GM12878 (cell line): ENCODE results near the gene WDFY1. TPM values are rescaled to one million over a fixed set of nuclear protein-coding genes. Genes with fewer than 3 reads are reported as not detected.

Experiments used
- BCL11A ChIP-seq: IDR thresholded peaks from 2 replicates; pipeline ENCODE4 v1.6.1; 2011; ENCODE audit warnings: low read depth, low read length
- BHLHE40 ChIP-seq, 2 experiments: fragments of 450-650 bp in 1 of 2; IDR thresholded peaks; 2 replicates each; pipeline ENCODE4 v1.6.1; 2011 to 2017; ENCODE audit warnings: low read depth in 2 of 2, borderline replicate concordance in 1 of 2, improper control_type of control experiment in 1 of 2, low read length in 1 of 2, mild to moderate bottlenecking in 1 of 2
- BMI1 ChIP-seq: fragments of 450-650 bp; IDR thresholded peaks from 2 replicates; pipeline ENCODE4 v1.6.1; 2016; ENCODE audit warnings: mild to moderate bottlenecking, moderate library complexity, borderline replicate concordance
- CBX3 ChIP-seq: fragments of 200-600 bp; sonication (generic); IDR thresholded peaks from 2 replicates; pipeline ENCODE4 v1.6.1; 2016; ENCODE audit warnings: low read depth, borderline replicate concordance
- CREB1 ChIP-seq: IDR thresholded peaks from 2 replicates; pipeline ENCODE4 v1.6.1; 2012; ENCODE audit warnings: low read depth, mild to moderate bottlenecking, inconsistent platforms
- EED ChIP-seq: sonication (generic); IDR thresholded peaks from 2 replicates; pipeline ENCODE4 v1.6.1; 2016; ENCODE audit warnings: antibody characterized with exemption, low read depth
- HDAC2 ChIP-seq: fragments of 200-600 bp; sonication (generic); IDR thresholded peaks from 2 replicates; pipeline ENCODE4 v1.6.1; 2017
- IKZF1 ChIP-seq: fragments of 450-650 bp; conservative IDR thresholded peaks from 2 replicates; pipeline ENCODE4 v1.6.1; 2017; ENCODE audit warnings: antibody characterized with exemption, mild to moderate bottlenecking
- IKZF2 ChIP-seq, 2 experiments: fragments of 450-650 bp; IDR thresholded peaks; 2 replicates each; pipeline ENCODE4 v1.6.1; 2017; ENCODE audit warnings: mild to moderate bottlenecking in 2 of 2, moderate library complexity in 2 of 2
- IRF4 ChIP-seq: IDR thresholded peaks from 2 replicates; pipeline ENCODE4 v1.6.1; 2011; ENCODE audit warnings: low read depth, low read length
- MEF2A ChIP-seq: IDR thresholded peaks from 2 replicates; pipeline ENCODE4 v1.6.1; 2011; ENCODE audit warnings: low read depth, mild to moderate bottlenecking, low read length, moderate library complexity; ENCODE audit not compliant: insufficient read depth
- NR2F1 ChIP-seq: fragments of 450-650 bp; conservative IDR thresholded peaks from 2 replicates; pipeline ENCODE4 v1.6.1; 2017; ENCODE audit warnings: mild to moderate bottlenecking
- PML ChIP-seq: IDR thresholded peaks from 2 replicates; pipeline ENCODE4 v1.6.1; 2012; ENCODE audit warnings: low read length, inconsistent platforms
- POLR2AphosphoS5 ChIP-seq: IDR thresholded peaks from 2 replicates; pipeline ENCODE4 v1.6.1; 2011; ENCODE audit warnings: mild to moderate bottlenecking, low read length, inconsistent platforms
- RELA ChIP-seq: fragments of 450-650 bp; IDR thresholded peaks from 2 replicates; pipeline ENCODE4 v1.8.0; 2014; ENCODE audit warnings: borderline replicate concordance; ENCODE audit not compliant: partially characterized antibody
- SMAD1 ChIP-seq: fragments of 450-650 bp; IDR thresholded peaks from 2 replicates; pipeline ENCODE4 v1.6.1; 2018; ENCODE audit warnings: mild to moderate bottlenecking, low read depth; ENCODE audit not compliant: partially characterized antibody
- SPI1 ChIP-seq: IDR thresholded peaks from 2 replicates; pipeline ENCODE4 v1.6.1; 2011; ENCODE audit warnings: low read depth, mild to moderate bottlenecking, low read length, moderate library complexity, borderline replicate concordance; ENCODE audit not compliant: insufficient read depth
- SRF ChIP-seq, 2 experiments: IDR thresholded peaks; 2 replicates each; pipeline ENCODE4 v1.6.1; 2011; ENCODE audit warnings: low read depth in 2 of 2, low read length in 2 of 2, mild to moderate bottlenecking in 1 of 2, moderate library complexity in 1 of 2
- TCF3 ChIP-seq: IDR thresholded peaks from 2 replicates; pipeline ENCODE4 v1.6.1; 2012; ENCODE audit warnings: low read depth, mild to moderate bottlenecking, low read length, borderline replicate concordance; ENCODE audit not compliant: insufficient read depth
- ZNF217 ChIP-seq: fragments of 450-650 bp; IDR thresholded peaks from 2 replicates; pipeline ENCODE4 v1.6.1; 2017; ENCODE audit warnings: antibody characterized with exemption, mild to moderate bottlenecking
- ZNF384 ChIP-seq: IDR thresholded peaks from 2 replicates; pipeline ENCODE4 v1.6.1; 2012; ENCODE audit warnings: low read depth, mild to moderate bottlenecking, low read length, improper control_type of control experiment, borderline replicate concordance
- polyA plus RNA-seq, 11 experiments: library from polyadenylated mRNA; depleted of rRNA in 4 of 11; unstranded in 6 of 11; stranded (reverse) in 5 of 11; fragments of >200 nt; fragmentation: Nextera tagmentation in 4 of 11; fragmentation: Illumina TruSeq in 1 of 11; extraction: Ambion mirVana in 4 of 11; extraction: Trizol in 1 of 11; gene quantifications; 1 replicate in 1 of 11; 2 replicates in 10 of 11; pipeline versions ENCODE4 v1.2.1 to v1.2.3, GENCODE V29; 2011 to 2016; ENCODE audit warnings: inconsistent platforms in 2 of 11, missing spikeins in 2 of 11, low read depth in 1 of 11
- total RNA-seq, 4 experiments: library from RNA; depleted of rRNA in 3 of 4; stranded (reverse); fragments of >200 nt in 3 of 4; fragmentation: Illumina TruSeq in 1 of 4; extraction: Trizol in 1 of 4; gene quantifications; 2 replicates each; pipeline versions ENCODE4 v1.2.1 to v1.2.3, GENCODE V29; 2013 to 2021
- TF ChIP-seq, protein P1 (sequence below): IDR thresholded peaks from 2 replicates; pipeline ENCODE4 v1.6.1; 2011; ENCODE audit warnings: borderline replicate concordance, low read depth, mild to moderate bottlenecking, moderate library complexity, mixed read lengths, low read length; ENCODE audit not compliant: insufficient read depth; ENCODE audit errors: extremely low read length
- TF ChIP-seq, protein P2 (sequence below): IDR thresholded peaks from 2 replicates; pipeline ENCODE4 v1.6.1; 2011; ENCODE audit warnings: low read depth, low read length, improper control_type of control experiment, borderline replicate concordance
- TF ChIP-seq, protein P3 (sequence below): IDR thresholded peaks from 2 replicates; pipeline ENCODE4 v1.6.1; 2012; ENCODE audit warnings: low read depth, low read length, improper control_type of control experiment
- TF ChIP-seq, protein P4 (sequence below): fragments of 450-650 bp; IDR thresholded peaks from 2 replicates; pipeline ENCODE4 v1.6.1; 2017; ENCODE audit warnings: low read depth, mild to moderate bottlenecking, moderate library complexity

Gene WDFY1
- total and polyA plus RNA-seq, 10 of the 15 experiments (the other 5 are each of a cell fraction or from before 2014, with no cell fraction given): 2.9 to 28.1 (median 13.1) TPM

DNA sequence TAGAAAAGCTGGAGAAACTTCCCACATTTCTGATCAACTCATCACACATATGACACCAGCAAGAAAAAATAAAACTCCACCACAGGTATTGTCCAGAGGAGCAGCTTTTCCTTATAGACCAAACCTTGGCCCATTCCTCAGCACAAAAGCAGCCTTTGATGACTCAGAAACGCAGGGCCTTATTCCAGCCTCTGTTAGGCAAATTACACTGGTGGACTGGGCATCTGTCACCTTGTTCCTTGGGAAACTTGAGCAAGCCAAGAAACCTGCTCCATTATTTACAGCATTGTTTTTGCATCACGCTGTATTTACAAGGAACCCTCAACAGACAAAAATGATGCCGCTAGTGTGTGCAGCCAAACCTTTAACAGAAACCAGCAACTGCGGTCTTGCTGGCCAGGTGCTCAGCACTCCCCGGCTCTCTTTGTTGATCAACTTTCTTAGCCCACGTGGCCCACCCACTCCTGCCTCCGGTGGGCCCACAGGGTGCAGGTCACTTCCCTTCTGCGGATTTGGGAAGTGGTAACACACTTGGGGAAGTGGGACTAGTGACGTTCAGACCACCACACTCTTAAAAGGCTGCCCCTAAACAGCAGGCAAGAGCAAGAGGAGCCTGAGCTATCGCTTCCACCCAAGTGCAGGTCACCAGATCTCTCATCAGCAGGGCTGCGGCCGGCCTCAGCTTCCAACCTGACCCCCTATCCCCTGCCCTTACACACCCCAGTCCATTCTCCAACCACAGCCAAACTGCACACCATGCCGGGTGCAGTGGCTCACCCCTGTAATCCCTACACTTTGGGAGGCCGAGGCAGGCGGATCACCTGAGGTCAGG, 109.2 kb downstream of the WDFY1 start (continued):
- TF ChIP-seq, protein P1, sequence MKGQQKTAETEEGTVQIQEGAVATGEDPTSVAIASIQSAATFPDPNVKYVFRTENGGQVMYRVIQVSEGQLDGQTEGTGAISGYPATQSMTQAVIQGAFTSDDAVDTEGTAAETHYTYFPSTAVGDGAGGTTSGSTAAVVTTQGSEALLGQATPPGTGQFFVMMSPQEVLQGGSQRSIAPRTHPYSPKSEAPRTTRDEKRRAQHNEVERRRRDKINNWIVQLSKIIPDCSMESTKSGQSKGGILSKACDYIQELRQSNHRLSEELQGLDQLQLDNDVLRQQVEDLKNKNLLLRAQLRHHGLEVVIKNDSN: peak; percentile 75
- TF ChIP-seq, protein P2, sequence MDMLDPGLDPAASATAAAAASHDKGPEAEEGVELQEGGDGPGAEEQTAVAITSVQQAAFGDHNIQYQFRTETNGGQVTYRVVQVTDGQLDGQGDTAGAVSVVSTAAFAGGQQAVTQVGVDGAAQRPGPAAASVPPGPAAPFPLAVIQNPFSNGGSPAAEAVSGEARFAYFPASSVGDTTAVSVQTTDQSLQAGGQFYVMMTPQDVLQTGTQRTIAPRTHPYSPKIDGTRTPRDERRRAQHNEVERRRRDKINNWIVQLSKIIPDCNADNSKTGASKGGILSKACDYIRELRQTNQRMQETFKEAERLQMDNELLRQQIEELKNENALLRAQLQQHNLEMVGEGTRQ: peak; percentile 68
- TF ChIP-seq, protein P3, sequence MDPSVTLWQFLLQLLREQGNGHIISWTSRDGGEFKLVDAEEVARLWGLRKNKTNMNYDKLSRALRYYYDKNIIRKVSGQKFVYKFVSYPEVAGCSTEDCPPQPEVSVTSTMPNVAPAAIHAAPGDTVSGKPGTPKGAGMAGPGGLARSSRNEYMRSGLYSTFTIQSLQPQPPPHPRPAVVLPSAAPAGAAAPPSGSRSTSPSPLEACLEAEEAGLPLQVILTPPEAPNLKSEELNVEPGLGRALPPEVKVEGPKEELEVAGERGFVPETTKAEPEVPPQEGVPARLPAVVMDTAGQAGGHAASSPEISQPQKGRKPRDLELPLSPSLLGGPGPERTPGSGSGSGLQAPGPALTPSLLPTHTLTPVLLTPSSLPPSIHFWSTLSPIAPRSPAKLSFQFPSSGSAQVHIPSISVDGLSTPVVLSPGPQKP: no peak
- TF ChIP-seq HDAC2 (no peak), PML (no peak), IKZF2 (IDR thresholded peaks at IDR 0.05) (peak; percentile 97), NR2F1 (peak; percentile 71; the same call in 1 of the 2 replicates), CBX3 (no peak), BMI1 (no peak), CREB1 (peak; percentile 88), EED (peak; percentile 87), IRF4 (peak; percentile 81), RELA (no peak), TCF3 (peak; percentile 81), ZNF217 (no peak; the same call in 1 of the 2 replicates), SMAD1 (no peak), IKZF1 (peak; percentile 97), MEF2A (peak; percentile 40; the same call in 1 of the 2 replicates), SRF (IDR thresholded peaks at IDR 0.05; ENCODE audit: low read depth in 2 of 2, low read length in 2 of 2) (peak in 1 of 2 experiments; percentile 82; a peak in 1 of 4 replicates), SPI1 (peak; percentile 98), BHLHE40 (IDR thresholded peaks at IDR 0.05; ENCODE audit: borderline replicate concordance in 1 of 2, low read depth in 2 of 2, low read length in 1 of 2) (peak; percentile 85), BCL11A (peak; percentile 43; the same call in 1 of the 2 replicates), POLR2AphosphoS5 (peak; percentile 72; the same call in 1 of the 2 replicates), ZNF384 (no peak)
- TF ChIP-seq, protein P4, sequence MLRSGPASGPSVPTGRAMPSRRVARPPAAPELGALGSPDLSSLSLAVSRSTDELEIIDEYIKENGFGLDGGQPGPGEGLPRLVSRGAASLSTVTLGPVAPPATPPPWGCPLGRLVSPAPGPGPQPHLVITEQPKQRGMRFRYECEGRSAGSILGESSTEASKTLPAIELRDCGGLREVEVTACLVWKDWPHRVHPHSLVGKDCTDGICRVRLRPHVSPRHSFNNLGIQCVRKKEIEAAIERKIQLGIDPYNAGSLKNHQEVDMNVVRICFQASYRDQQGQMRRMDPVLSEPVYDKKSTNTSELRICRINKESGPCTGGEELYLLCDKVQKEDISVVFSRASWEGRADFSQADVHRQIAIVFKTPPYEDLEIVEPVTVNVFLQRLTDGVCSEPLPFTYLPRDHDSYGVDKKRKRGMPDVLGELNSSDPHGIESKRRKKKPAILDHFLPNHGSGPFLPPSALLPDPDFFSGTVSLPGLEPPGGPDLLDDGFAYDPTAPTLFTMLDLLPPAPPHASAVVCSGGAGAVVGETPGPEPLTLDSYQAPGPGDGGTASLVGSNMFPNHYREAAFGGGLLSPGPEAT: peak; percentile 90
